BE2C (cell line): Measurements from ENCODE around the gene SRGAP3.
A peak's percentile ranks its signal among the peaks of the same experiment; 100 is the strongest.

Source experiments
- DNase-seq: peaks from one replicate; pipeline ENCODE4 v3.0.0-alpha.2; 2020
- H3K27me3 ChIP-seq: fragments of 250-450 bp; sonication (Bioruptor Pico); 2 replicates; pipeline ENCODE4 v1.5.1; 2020; ENCODE audit warnings: mild to moderate bottlenecking
- H3K36me3 ChIP-seq: fragments of 250-450 bp; sonication (Bioruptor Pico); 2 replicates; pipeline ENCODE4 v1.5.1; 2020; ENCODE audit warnings: mild to moderate bottlenecking
- H3K4me1 ChIP-seq: fragments of 250-450 bp; sonication (Bioruptor Pico); 2 replicates; pipeline ENCODE4 v1.5.1; 2020
- H3K4me3 ChIP-seq: 2 replicates; pipeline ENCODE4 v1.5.1; 2011; ENCODE audit warnings: low read depth, low read length
- H3K9me3 ChIP-seq: fragments of 250-450 bp; sonication (Bioruptor Pico); 2 replicates; pipeline ENCODE4 v1.5.1; 2020
- TF ChIP-seq, protein P1 (sequence below): IDR thresholded peaks from 2 replicates; pipeline ENCODE4 v1.5.1; 2012; ENCODE audit warnings: mild to moderate bottlenecking, low read depth, low read length

SRGAP3 gene

DNA sequence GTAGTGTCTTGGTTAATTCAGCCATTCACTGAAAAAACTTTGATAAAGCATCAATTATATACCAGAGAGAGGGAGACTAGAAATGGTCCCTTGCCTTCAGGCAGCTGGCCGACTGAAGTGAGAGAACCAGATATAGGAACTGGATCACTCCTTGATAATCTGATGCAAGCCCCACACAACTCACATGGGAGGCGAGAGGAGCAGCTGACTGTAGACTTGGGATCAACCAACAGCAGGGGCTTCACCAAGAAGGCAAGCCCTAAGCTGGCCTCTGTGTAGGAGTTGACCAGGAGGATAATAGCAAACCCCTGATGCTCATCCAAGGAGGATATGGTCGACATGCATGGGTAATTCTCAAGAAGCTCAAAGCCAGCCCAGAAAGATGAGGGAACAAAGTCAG, 133.1 kb downstream of the SRGAP3 start:
- Histone ChIP-seq H3K4me1 (no peaks in the 10 kb centered on the region), H3K27me3 (no peaks in the 10 kb centered on the region), H3K4me3 (no peak overlapping the region), H3K36me3 (no peaks in the 10 kb centered on the region), H3K9me3 (no peaks in the 10 kb centered on the region)
- no peak for DNase-seq
- TF ChIP-seq, protein P1, sequence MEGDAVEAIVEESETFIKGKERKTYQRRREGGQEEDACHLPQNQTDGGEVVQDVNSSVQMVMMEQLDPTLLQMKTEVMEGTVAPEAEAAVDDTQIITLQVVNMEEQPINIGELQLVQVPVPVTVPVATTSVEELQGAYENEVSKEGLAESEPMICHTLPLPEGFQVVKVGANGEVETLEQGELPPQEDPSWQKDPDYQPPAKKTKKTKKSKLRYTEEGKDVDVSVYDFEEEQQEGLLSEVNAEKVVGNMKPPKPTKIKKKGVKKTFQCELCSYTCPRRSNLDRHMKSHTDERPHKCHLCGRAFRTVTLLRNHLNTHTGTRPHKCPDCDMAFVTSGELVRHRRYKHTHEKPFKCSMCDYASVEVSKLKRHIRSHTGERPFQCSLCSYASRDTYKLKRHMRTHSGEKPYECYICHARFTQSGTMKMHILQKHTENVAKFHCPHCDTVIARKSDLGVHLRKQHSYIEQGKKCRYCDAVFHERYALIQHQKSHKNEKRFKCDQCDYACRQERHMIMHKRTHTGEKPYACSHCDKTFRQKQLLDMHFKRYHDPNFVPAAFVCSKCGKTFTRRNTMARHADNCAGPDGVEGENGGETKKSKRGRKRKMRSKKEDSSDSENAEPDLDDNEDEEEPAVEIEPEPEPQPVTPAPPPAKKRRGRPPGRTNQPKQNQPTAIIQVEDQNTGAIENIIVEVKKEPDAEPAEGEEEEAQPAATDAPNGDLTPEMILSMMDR, result no peak

DNA sequence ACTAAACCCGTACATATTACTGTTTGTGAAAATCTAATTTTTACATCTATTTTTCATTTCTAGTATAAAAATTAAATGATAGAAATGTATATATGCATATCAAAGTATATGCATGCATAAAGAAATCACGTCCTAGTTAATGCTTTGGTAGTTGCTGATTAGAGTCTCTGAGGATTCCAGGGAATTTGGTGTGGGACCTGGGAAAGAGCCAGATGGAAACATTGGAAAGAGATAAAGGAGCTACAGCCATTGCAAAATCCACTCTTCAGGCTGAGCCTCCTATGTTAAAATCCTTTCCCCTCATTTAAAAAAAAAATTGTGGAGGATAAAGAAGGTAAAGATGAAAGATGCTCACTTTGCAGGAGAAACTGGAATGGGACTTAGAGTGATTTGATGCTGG, 134.1 kb downstream of the SRGAP3 start:
- H3K4me3 ChIP-seq, result no peak overlapping the region

DNA sequence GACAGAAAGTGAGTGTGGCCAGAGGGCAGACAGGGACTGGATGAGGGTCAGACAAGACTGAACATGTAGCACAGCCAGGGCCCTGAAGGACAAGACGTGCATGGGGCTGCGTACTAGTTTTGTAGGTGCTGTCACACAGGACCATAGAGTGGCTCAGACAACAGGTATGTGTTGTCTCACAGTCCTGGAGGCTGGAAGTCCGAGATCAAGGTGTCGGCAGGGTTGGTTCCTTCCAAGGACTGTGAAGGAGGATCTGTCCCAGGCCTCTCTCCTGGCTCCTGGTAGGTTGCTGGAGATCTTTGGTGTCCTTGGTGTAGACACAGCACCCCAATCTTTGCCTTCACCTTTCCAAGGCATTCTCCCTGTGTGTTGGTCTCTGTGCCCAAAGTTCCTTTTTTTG, 136.4 kb downstream of the SRGAP3 start:
- H3K4me1 ChIP-seq, result no peaks in the 10 kb centered on the region
- no peaks in the 10 kb centered on the region for H3K36me3 ChIP-seq
- no peaks in the 10 kb centered on the region for H3K9me3 ChIP-seq
- no peak for DNase-seq
- H3K4me3 ChIP-seq, result no peak overlapping the region
- no peaks in the 10 kb centered on the region for H3K27me3 ChIP-seq
- TF ChIP-seq, protein P1, result no peak

More for the DNA sequence above, 134.1 kb downstream of the SRGAP3 start:
- Histone ChIP-seq H3K9me3 (no peaks in the 10 kb centered on the region), H3K36me3 (no peaks in the 10 kb centered on the region), H3K4me1 (no peaks in the 10 kb centered on the region), H3K27me3 (no peaks in the 10 kb centered on the region)
- DNase-seq, result no peak
- TF ChIP-seq, protein P1, result no peak

DNA sequence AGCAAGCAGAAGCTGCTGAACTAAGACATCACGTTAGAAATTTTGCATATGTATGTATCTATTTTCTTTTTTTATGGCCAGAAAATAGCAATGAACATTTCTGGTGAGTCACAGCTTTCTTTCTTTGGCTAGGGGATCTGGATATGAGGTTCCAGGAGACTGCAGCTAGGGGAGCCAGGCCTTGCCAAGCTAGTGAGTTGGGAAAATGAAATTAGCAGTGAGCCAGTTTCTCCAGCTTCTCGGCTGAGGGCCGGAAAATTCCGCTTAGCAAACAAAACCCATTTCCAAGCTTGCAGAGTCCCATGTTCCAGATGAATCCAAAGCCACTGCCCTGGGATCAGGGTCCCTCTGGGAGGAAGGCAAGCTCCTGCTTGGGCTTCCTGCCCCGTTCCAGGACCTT, 137.6 kb downstream of the SRGAP3 start:
- no peaks in the 10 kb centered on the region for H3K36me3 ChIP-seq
- DNase-seq, result no peak
- H3K4me1 ChIP-seq, result no peaks in the 10 kb centered on the region
- TF ChIP-seq, protein P1, result no peak
- H3K9me3 ChIP-seq, result no peaks in the 10 kb centered on the region
- H3K27me3 ChIP-seq, result no peaks in the 10 kb centered on the region
- H3K4me3 ChIP-seq, result no peak overlapping the region

DNA sequence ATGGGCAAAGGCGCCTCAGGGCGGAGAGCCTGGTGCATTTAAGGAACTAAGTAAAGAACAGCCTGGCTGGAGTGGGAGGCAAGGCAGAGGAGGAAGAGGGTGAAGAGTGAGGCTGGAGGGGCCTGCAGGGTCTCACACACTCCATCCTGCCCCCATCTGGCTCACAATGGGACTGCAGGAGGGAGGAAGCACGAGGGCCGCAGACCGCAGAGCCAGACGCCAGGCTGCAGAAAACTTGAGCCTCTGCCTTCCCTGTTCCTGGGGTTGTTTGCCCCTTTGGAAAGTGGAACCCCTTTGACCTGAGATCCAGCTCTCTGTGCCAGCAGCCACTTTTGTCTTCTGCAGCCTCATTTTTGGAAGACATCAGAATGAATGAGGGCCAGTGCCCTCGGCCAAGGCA, 138.0 kb downstream of the SRGAP3 start:
- H3K9me3 ChIP-seq, result no peaks in the 10 kb centered on the region
- DNase-seq, result peak; percentile 16
- no peaks in the 10 kb centered on the region for H3K27me3 ChIP-seq
- H3K4me1 ChIP-seq, result no peaks in the 10 kb centered on the region
- H3K4me3 ChIP-seq, result no peak overlapping the region
- no peaks in the 10 kb centered on the region for H3K36me3 ChIP-seq
- TF ChIP-seq, protein P1, result no peak

DNA sequence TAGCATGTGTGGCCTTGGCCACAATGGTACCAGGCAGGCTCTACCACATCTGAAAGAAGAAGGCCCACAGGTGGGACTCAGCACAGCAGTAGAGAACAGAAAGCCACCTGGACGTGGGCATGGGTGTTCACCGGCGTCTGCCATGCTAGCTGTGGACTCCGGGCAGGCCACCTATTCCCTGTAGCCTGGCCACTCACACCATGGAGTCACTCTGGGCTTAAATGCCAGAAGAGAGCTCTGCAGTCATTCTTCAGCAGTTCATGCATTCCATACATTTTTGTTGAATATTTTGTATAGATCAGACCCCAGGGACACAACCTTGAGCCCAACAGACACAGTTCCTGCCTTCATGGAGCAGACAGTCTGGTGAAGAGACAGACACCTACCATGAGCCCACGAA, 138.6 kb downstream of the SRGAP3 start:
- Histone ChIP-seq H3K4me3 (no peak overlapping the region), H3K36me3 (no peaks in the 10 kb centered on the region), H3K27me3 (no peaks in the 10 kb centered on the region), H3K4me1 (no peaks in the 10 kb centered on the region), H3K9me3 (no peaks in the 10 kb centered on the region)
- no peak for DNase-seq
- TF ChIP-seq, protein P1, result no peak
